Measurements from ENCODE around the gene FAM47E.

The FAM47E gene

DNA sequence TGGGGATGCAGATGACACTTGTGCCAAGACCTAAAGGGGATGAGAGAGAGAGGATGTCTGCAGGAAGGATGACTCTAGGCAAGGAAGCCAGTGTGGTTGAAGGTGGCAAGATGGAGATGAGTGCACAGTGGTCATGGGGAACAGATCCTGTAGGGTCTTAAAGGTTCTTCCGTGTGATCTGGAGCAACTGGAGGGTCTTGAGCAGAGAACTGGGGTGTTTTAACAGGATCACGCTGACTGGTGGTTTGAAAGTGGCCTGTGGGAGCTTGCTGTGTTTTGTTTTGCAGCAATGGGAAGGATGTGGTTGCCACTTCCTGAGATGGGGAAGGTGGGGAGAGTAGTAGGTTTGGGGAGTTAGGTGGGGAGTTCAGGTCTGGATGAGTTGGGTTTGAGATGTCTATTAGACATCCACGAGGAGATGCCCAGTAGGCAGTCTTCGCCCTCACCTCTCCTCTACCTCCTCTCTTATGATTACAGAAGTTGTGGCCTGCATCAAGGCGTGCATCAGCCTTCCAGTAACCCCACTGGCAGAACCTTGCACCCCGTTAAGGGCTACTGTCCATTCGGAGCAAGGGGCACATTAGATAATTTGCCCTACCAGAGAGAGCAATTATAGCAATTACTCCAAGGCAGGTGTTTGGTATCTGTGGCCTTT is 53.6 kb downstream of the FAM47E start:
- peak overlapping the region; percentile 78 for H3K4me3 ChIP-seq (ENCODE audit: low read length)
- TF ChIP-seq CTCF (IDR thresholded peaks at IDR 0.05; ENCODE audit: insufficient read depth, low read depth, low read length, missing control alignments), result no peak
- DNase-seq (ENCODE audit: low read depth), result no peak

DNA sequence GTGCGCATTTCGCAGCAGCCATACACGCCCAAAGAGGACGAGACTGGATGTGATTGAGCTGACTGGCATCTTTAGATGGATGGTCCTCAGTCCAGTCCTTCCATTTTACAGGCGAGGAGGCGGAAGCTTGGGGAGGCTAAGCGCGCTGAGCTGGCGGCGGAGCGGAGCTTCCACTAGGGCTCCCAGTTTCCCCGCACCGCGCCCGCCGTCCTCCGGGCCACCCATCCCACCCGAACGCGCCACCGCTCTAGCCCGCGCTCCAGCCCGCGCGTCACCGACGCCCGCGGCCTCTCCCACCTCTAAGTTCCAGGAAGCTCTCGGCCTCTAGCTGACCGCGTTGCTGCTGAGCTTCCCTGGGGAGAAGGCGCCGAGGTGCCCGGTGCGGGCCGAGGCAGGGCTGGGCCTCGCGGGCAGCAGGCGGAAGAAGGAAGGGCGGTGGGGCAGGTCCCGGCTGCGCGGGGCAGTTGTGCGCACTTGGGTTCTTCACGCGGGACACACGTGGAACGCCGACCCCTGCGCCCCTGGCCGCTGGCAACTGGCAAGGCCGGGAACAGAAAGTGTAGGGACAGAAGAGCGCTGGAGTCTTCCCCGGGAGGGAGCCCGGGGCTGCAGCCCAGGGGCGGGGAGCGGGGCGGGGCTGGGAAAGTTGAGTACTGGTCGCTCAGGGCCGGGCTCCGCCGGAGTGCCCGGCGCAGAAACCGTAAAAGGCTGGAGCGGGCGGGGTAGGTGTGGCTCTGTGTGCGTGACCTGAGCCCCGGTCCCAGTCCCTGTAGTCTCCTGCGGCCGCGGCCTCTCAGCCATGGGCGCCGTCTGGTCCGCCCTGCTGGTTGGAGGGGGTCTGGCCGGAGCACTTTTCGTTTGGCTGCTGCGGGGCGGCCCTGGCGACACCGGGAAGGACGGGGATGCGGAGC is 54.7 kb downstream of the FAM47E start, which contains the start of gene STBD1:
Gene STBD1, plus strand, starts transcription at position 763 of the 911 bp plus-strand sequence. Its CDS starts 37 bp downstream, at position 800.
- no peak for TF ChIP-seq CTCF (IDR thresholded peaks at IDR 0.05; ENCODE audit: insufficient read depth, low read depth, low read length, missing control alignments)
- peak within 1 kb of the TSS; percentile 78 for H3K4me3 ChIP-seq (ENCODE audit: low read length)
- DNase-seq (ENCODE audit: low read depth), result peak; percentile 62

DNA sequence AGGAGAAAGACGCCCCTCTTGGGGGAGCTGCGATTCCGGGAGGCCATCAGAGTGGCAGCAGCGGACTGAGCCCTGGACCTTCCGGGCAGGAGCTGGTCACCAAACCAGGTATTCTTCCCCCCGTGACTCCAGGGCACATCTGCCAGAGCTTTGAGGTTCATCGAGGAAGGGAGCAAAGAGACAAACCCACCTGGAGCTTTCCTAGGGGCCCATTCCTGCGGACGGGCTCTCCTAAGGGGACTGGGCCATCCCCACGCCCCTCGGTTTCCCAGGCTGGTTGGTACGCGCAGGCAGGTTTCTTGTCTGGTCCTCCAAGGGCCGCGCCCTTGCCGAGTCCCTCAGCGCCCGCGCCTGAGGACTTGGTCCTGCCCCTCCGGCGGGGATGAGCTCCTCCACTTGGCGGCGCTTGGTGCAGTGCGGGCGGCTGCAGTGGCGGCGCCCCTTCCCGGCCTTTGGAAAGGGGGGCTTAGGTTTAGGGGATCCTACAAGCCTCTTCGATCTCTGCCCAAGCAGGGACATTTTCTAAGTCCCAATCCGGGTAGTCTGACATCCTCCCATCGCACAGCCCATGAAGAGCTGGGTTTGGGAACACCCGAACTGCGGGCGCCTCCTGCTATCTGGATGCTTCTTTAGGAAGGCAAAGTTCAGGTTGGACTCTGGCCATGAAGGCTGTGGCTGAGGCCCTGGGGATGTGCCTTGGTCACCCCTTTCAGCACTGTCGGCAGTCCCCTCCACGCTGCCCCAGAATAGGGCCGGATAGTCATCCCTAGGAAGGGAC is 55.5 kb downstream of the FAM47E start:
- H3K4me3 ChIP-seq (ENCODE audit: low read length), result peak overlapping the region; percentile 78
- TF ChIP-seq CTCF (IDR thresholded peaks at IDR 0.05; ENCODE audit: insufficient read depth, low read depth, low read length, missing control alignments), result peak; percentile 36
- DNase-seq (ENCODE audit: low read depth), result peak; percentile 66

DNA sequence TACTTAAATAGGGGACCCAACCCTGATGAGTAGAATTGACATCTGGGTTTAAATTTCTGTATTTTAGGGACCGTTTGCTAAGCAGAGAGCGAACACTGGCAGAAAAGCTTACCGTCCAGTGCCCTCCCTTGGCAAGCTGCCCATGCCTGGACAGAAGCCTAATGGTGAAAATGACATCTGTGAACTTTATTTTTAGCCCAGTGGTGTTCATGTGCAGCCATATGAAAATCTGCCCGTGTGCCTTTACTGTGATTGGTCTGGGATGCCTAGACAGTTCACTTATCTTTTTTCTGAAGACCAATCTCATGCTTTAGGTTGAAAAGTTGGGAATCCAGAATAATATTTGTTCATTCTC is 56.1 kb downstream of the FAM47E start:
- TF ChIP-seq CTCF (IDR thresholded peaks at IDR 0.05; ENCODE audit: insufficient read depth, low read depth, low read length, missing control alignments), result no peak
- H3K4me3 ChIP-seq (ENCODE audit: low read length), result peak overlapping the region; percentile 78
- DNase-seq (ENCODE audit: low read depth), result no peak

- no peak for TF ChIP-seq CTCF (IDR thresholded peaks at IDR 0.05; ENCODE audit: insufficient read depth, low read depth, low read length, missing control alignments)
- H3K4me3 ChIP-seq (ENCODE audit: low read length), result no peak overlapping the region
- DNase-seq (ENCODE audit: low read depth), result no peak
Observed at GRCh38 chr4:76308548-76308947, 57.0 kb downstream of the FAM47E start.

DNA sequence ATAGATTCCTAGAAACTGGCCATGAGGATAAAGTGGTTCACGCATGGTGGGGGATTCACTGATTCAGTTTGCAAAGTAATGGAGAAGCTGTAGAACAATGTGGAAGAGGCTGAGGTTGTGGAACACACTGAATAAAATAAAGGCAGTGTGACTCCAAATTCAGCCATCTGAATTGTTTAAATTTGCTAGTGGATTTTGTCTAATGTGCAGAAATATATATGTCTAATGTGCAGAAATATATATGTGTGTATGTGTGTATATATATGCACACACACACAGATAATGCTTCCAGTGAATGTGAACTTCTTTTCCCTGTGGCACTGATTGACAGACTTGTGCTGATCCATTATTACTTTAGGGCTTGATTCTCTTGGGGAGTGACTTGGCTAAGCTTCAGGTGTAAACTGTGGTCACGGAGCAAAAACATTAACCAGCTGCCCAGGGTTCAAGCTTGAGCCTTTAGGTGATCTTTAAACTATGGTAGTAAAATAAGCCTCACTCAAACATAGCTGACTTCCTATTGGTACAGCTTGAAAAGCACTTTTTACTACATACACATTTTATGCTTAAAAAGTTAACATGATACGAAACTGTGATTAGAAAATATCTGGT is 58.5 kb downstream of the FAM47E start:
- DNase-seq (ENCODE audit: low read depth), result no peak
- no peak overlapping the region for H3K4me3 ChIP-seq (ENCODE audit: low read length)
- no peak for TF ChIP-seq CTCF (IDR thresholded peaks at IDR 0.05; ENCODE audit: insufficient read depth, low read depth, low read length, missing control alignments)

Measured in epithelial cell of esophagus (primary cell).